Thyroid gland (tissue), 4 donors: ENCODE results near the gene SCIN. TPM values are rescaled to one million over a fixed set of nuclear protein-coding genes. Genes with fewer than 3 reads are reported as not detected.
"Not testable (repeated sequence)": the region's sequence is repeated elsewhere in the genome, so short reads cannot be mapped to it uniquely, and the experiment has no call there.

Experiments
- DNase-seq, 2 donors: peaks; one replicate each; pipeline ENCODE4 v3.0.0-alpha.2; 2019
- H3K27ac ChIP-seq, 3 donors: fragments of 200-600 bp; sonication (generic); 1 replicate in 2 of 3; 2 replicates in 1 of 3; pipeline ENCODE4 v1.5.1; 2016 to 2019; ENCODE audit warnings: mild to moderate bottlenecking in 1 of 3, moderate library complexity in 1 of 3
- H3K27me3 ChIP-seq: fragments of 200-600 bp; sonication (generic); one replicate; pipeline ENCODE4 v1.5.1; 2019
- H3K36me3 ChIP-seq, 2 donors: fragments of 200-600 bp; sonication (generic); one replicate each; pipeline ENCODE4 v1.5.1; 2016 to 2019
- H3K4me1 ChIP-seq, 2 donors: fragments of 200-600 bp; sonication (generic); one replicate each; pipeline ENCODE4 v1.5.1; 2017 to 2019
- H3K4me3 ChIP-seq, 3 donors: fragments of 200-600 bp; sonication (generic); replicated peaks in 1 of 3; 1 replicate in 2 of 3; 2 replicates in 1 of 3; pipeline ENCODE4 v1.5.1; 2016; ENCODE audit warnings: mild to moderate bottlenecking in 1 of 3
- H3K9me3 ChIP-seq: fragments of 200-600 bp; sonication (generic); one replicate; pipeline ENCODE4 v1.5.1; 2017
- CTCF ChIP-seq, 6 experiments: fragments of 200-600 bp in 3 of 6; fragments of 450-650 bp in 3 of 6; sonication (generic) in 3 of 6; IDR thresholded peaks; one replicate each; pipeline ENCODE4 v1.5.1; 2016 to 2019; ENCODE audit warnings: antibody characterized with exemption in 6 of 6, mild to moderate bottlenecking in 2 of 6, inconsistent platforms in 1 of 6, moderate library complexity in 1 of 6
- POLR2A ChIP-seq, 2 donors: fragments of 450-650 bp; IDR thresholded peaks; one replicate each; pipeline ENCODE4 v1.6.1; 2017; ENCODE audit warnings: antibody characterized with exemption in 2 of 2, mild to moderate bottlenecking in 2 of 2, moderate library complexity in 1 of 2
- WGBS, 2 donors: methylation state at CpG; one replicate each; pipeline ENCODE4 v1.1.5; 2017; 5-methylcytosine and 5-hydroxymethylcytosine counted together
- intact Hi-C: fragments of 100-400 bp; cut with DNase I; formaldehyde crosslinking; loops from one replicate; pipeline ENCODE4 v1.15.1; 2023
- total RNA-seq, 4 donors: library from RNA; depleted of rRNA; stranded (reverse); fragments of >200 nt; gene quantifications; one replicate each; pipeline ENCODE4 v1.2.3, GENCODE V29; 2016

SCIN gene
- total RNA-seq, 4 donors from 2014 or later: 0.67 to 8.4 (median 3.5) TPM

DNA sequence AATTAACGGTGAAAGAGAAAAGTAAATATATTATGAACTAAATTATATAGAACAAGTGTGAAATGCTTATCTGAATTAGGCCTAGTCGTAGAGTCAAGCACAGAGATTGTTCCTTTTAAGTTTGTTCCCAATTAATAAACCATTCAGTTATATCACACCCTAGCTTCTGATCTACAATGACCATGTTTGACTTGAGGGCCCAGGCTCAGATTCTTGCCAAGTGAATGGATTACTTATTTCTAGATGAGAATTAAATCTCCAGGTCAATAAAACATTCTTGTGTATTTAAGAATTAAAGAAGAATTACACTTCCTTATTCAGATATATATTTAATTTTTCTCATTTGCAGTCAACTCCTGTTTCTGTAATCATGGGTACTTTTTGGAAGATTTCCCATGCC is 79.6 kb downstream of the SCIN start:
- no peaks in the 10 kb centered on the region for H3K27me3 ChIP-seq
- TF ChIP-seq POLR2A (IDR thresholded peaks at IDR 0.05): no peak
- no peak overlapping the region for H3K27ac ChIP-seq
- intact Hi-C loops: no loop called here
- DNase-seq: no peak
- H3K4me3 ChIP-seq: no peak overlapping the region
- H3K36me3 ChIP-seq: no peaks in the 10 kb centered on the region
- H3K9me3 ChIP-seq: no peaks in the 10 kb centered on the region
- WGBS, 2 donors: 92 to 97% methylated on average over 2 of the region's 2 CpGs
- H3K4me1 ChIP-seq: no peaks in the 10 kb centered on the region

DNA sequence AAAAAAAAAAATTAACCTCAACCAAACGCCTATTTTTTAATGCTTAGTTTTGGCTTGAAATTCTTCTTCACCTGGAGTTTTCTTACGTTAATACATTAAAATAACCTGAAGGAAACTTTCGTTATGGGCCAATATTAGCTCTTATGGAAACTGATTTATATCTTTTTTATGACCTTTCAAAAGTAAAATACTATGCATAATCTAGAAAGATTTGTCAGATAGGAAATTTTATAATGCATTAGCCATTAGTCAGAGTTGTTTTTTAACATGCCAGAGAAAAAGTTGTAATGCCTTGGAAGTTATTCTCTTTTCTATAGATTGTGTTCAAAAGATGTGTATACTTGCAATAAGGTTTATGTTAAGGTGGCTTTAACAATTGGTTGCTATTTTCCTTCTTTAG is 82.6 kb downstream of the SCIN start:
- Histone ChIP-seq H3K9me3 (no peaks in the 10 kb centered on the region), H3K27ac (no peak overlapping the region), H3K4me3 (no peak overlapping the region), H3K27me3 (no peaks in the 10 kb centered on the region), H3K36me3 (no peaks in the 10 kb centered on the region), H3K4me1 (no peaks in the 10 kb centered on the region)
- no peak for DNase-seq
- intact Hi-C loops: no loop called here
- TF ChIP-seq CTCF (IDR thresholded peaks at IDR 0.05) (no peak), POLR2A (IDR thresholded peaks at IDR 0.05) (no peak)
- 89 to 91% methylated on average over 3 of the region's 3 CpGs for WGBS, 2 donors

- H3K9me3 ChIP-seq: no peaks in the 10 kb centered on the region
- DNase-seq: no peak
- TF ChIP-seq POLR2A (IDR thresholded peaks at IDR 0.05) (no peak), CTCF (IDR thresholded peaks at IDR 0.05) (no peak)
- no peaks in the 10 kb centered on the region for H3K4me1 ChIP-seq
- WGBS, 2 donors: 48 to 65% methylated on average over 2 of the region's 2 CpGs
- no peaks in the 10 kb centered on the region for H3K27me3 ChIP-seq
- no peaks in the 10 kb centered on the region for H3K36me3 ChIP-seq
- H3K27ac ChIP-seq: no peak overlapping the region
- intact Hi-C loops: no loop called here
- no peak overlapping the region for H3K4me3 ChIP-seq
These were observed 83.0 kb downstream of the SCIN start for GRCh38 chr7:12653518-12653917.

DNA sequence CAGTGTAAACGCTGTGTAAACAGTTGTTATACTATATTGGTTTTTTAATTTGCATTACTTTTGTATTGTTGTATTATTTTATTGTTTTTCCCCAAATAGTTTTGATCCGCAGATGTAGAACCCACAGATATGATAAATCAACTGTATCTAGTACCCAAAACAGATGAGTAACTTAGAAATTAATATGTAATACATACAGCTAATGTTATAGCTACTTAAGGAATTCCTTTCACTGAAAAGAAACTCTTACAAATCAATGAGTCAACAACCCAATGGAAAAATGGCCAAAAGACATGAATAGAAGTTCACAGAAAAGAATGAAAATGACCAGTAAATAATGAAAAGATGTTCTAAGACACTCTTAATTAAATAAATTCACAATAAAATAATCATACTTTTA is 84.6 kb downstream of the SCIN start:
- Histone ChIP-seq H3K27me3 (no peaks in the 10 kb centered on the region), H3K9me3 (no peaks in the 10 kb centered on the region), H3K27ac (no peak overlapping the region), H3K36me3 (no peaks in the 10 kb centered on the region), H3K4me3 (no peak overlapping the region), H3K4me1 (no peaks in the 10 kb centered on the region)
- 93 to 97% methylated on average over 2 of the region's 2 CpGs for WGBS, 2 donors
- TF ChIP-seq CTCF (IDR thresholded peaks at IDR 0.05) (no peak), POLR2A (IDR thresholded peaks at IDR 0.05) (no peak)
- intact Hi-C loops: no loop called here
- no peak for DNase-seq

DNA sequence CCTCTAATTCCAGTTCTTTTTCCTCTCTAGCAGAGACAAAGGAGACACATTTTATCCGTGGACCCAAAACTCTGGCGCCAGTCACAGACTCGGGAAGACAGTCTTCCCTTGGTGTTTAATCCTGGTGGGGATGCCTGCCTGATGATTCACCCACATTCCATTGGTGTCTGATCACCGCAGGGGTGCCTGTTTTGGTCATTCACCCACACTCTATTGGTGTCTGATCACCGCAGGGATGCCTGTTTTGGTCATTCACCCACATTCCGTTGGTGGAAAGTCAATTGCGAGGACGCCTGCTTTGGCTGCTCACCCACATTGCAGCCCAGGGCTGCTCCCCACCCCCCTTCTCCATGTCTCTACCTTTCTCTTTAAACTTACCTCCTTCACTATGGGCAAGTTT is 89.9 kb downstream of the SCIN start:
- H3K4me1 ChIP-seq, intact Hi-C loops, H3K27ac ChIP-seq, H3K27me3 ChIP-seq, H3K36me3 ChIP-seq, H3K4me3 ChIP-seq, H3K9me3 ChIP-seq, DNase-seq: not testable (repeated sequence)
- WGBS, 2 donors: 89 to 92% methylated on average over 8 of the region's 8 CpGs

- H3K4me3 ChIP-seq, H3K27ac ChIP-seq, H3K36me3 ChIP-seq, H3K4me1 ChIP-seq, H3K27me3 ChIP-seq, H3K9me3 ChIP-seq, intact Hi-C loops, DNase-seq: not testable (repeated sequence)
- WGBS, 2 donors: 76 to 81% methylated on average over 3 of the region's 3 CpGs
These were observed 90.5 kb downstream of the SCIN start for GRCh38 chr7:12660986-12661385.

GRCh38 chr7:12661581-12661980 is 91.1 kb downstream of the SCIN start:
- H3K9me3 ChIP-seq: no peaks in the 10 kb centered on the region
- H3K4me3 ChIP-seq: no peak overlapping the region

More at GRCh38 chr7:12661581-12661980, 91.1 kb downstream of the SCIN start:
- Histone ChIP-seq H3K36me3 (no peaks in the 10 kb centered on the region), H3K27me3 (no peaks in the 10 kb centered on the region), H3K4me1 (no peaks in the 10 kb centered on the region), H3K27ac (no peak overlapping the region)
- intact Hi-C loops: no loop called here
- DNase-seq: no peak
- TF ChIP-seq CTCF (IDR thresholded peaks at IDR 0.05) (no peak), POLR2A (IDR thresholded peaks at IDR 0.05) (no peak)
- WGBS, 2 donors: 92 to 94% methylated on average over 1 to 6 of the region's 6 CpGs
